ENCODE data around the gene EVC.

GRCh38 chr4:5809216-5809776 is 98.3 kb downstream of the EVC start:
- no peak for TF ChIP-seq RAD21 (IDR thresholded peaks at IDR 0.05; ENCODE audit: low read length)
- TF ChIP-seq CEBPB (IDR thresholded peaks at IDR 0.05; ENCODE audit: low read depth, low read length), result no peak
- no peak for TF ChIP-seq SMC3 (IDR thresholded peaks at IDR 0.05; ENCODE audit: low read depth, low read length)
- TF ChIP-seq CTCF (conservative IDR thresholded peaks at IDR 0.05; ENCODE audit: low read depth, low read length), result no peak
- no peak for TF ChIP-seq BHLHE40 (IDR thresholded peaks at IDR 0.05; ENCODE audit: low read depth, low read length)
- no peak for TF ChIP-seq USF2 (IDR thresholded peaks at IDR 0.05; ENCODE audit: low read depth, low read length)
- no peak for TF ChIP-seq NFE2L2 (IDR thresholded peaks at IDR 0.05; ENCODE audit: low read depth, low read length)
- no peak for TF ChIP-seq POLR2A (IDR thresholded peaks at IDR 0.05; ENCODE audit: low read depth, low read length)
- no peak for TF ChIP-seq MXI1 (IDR thresholded peaks at IDR 0.05; ENCODE audit: borderline replicate concordance, low read depth, low read length)
- TF ChIP-seq RFX5 (IDR thresholded peaks at IDR 0.05; ENCODE audit: low read depth, low read length), result no peak
- TF ChIP-seq RCOR1 (IDR thresholded peaks at IDR 0.05; ENCODE audit: insufficient replicate concordance, low read length), result no peak
- no peak for TF ChIP-seq MAZ (IDR thresholded peaks at IDR 0.05; ENCODE audit: borderline replicate concordance, low read depth, low read length)
- TF ChIP-seq CHD1 (IDR thresholded peaks at IDR 0.05; ENCODE audit: low read depth, low read length), result no peak
- TF ChIP-seq ELK1 (IDR thresholded peaks at IDR 0.05; ENCODE audit: borderline replicate concordance, low read depth, low read length), result no peak

Measured in IMR-90 (cell line).